Endothelial cell of umbilical vein (primary cell): Measurements from ENCODE around the gene CELF2.

Experiments
- EZH2 ChIP-seq: IDR thresholded peaks from 2 replicates; pipeline ENCODE4 v1.6.1; 2012; ENCODE audit warnings: borderline replicate concordance, low read depth, mild to moderate bottlenecking, moderate library complexity, low read length, inconsistent platforms; ENCODE audit not compliant: severe bottlenecking
- FOS ChIP-seq: IDR thresholded peaks from 2 replicates; pipeline ENCODE4 v1.6.1; 2011; ENCODE audit warnings: mild to moderate bottlenecking, low read length, moderate library complexity, borderline replicate concordance; ENCODE audit not compliant: insufficient read depth
- GATA2 ChIP-seq: IDR thresholded peaks from 2 replicates; pipeline ENCODE4 v1.7.0; 2011; ENCODE audit warnings: low read depth, mild to moderate bottlenecking, moderate library complexity, mixed read lengths, low read length; ENCODE audit not compliant: insufficient read length, insufficient read depth
- JUN ChIP-seq: IDR thresholded peaks from 2 replicates; pipeline ENCODE4 v1.6.1; 2011; ENCODE audit warnings: borderline replicate concordance, low read depth; ENCODE audit not compliant: insufficient read length, insufficient read depth
- MYC ChIP-seq: IDR thresholded peaks from one replicate; pipeline ENCODE4 v1.6.1; 2011; ENCODE audit warnings: mild to moderate bottlenecking, low read depth, low read length
- POLR2A ChIP-seq: IDR thresholded peaks from 2 replicates; pipeline ENCODE4 v1.6.1; 2012; ENCODE audit warnings: low read depth, mild to moderate bottlenecking, control low read depth, low read length
- POLR2AphosphoS5 ChIP-seq: IDR thresholded peaks from 2 replicates; pipeline ENCODE4 v1.6.1; 2012; ENCODE audit warnings: low read depth, mild to moderate bottlenecking, control low read depth, low read length, moderate library complexity; ENCODE audit not compliant: insufficient read depth
- TF ChIP-seq, protein P1 (sequence below), 2 donors: IDR thresholded peaks; 1 replicate in 1 of 2; 2 replicates in 1 of 2; pipeline ENCODE4 v1.5.1; 2011; ENCODE audit warnings: low read length in 2 of 2, mild to moderate bottlenecking in 2 of 2, moderate library complexity in 2 of 2, control low read depth in 1 of 2, inconsistent platforms in 1 of 2, low read depth in 1 of 2; ENCODE audit not compliant: insufficient read depth in 1 of 2; ENCODE audit errors: extremely low read depth in 1 of 2

DNA sequence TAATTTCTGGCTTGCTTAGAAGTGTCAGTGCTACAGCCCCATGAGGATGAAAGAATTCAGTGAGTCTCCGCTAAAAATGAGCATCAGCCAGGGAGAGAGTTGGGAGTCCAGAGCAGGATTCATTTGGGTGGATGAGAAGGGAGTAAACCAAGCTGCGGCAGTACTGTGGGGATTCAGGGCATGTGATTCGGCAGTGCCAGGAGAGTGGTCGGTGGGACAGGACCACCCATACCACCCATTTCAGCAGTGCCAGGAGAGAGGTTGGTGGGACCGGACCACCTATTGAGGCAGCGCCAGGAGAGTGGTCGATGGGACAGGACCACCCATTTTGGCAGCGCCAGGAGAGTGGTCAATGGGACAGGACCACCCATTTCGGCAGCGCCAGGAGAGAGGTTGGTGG, 144.2 kb downstream of the CELF2 start:
- TF ChIP-seq POLR2AphosphoS5 (no peak), GATA2 (no peak), EZH2 (no peak), POLR2A (no peak), MYC (no peak), FOS (no peak), JUN (no peak)
- TF ChIP-seq, protein P1, sequence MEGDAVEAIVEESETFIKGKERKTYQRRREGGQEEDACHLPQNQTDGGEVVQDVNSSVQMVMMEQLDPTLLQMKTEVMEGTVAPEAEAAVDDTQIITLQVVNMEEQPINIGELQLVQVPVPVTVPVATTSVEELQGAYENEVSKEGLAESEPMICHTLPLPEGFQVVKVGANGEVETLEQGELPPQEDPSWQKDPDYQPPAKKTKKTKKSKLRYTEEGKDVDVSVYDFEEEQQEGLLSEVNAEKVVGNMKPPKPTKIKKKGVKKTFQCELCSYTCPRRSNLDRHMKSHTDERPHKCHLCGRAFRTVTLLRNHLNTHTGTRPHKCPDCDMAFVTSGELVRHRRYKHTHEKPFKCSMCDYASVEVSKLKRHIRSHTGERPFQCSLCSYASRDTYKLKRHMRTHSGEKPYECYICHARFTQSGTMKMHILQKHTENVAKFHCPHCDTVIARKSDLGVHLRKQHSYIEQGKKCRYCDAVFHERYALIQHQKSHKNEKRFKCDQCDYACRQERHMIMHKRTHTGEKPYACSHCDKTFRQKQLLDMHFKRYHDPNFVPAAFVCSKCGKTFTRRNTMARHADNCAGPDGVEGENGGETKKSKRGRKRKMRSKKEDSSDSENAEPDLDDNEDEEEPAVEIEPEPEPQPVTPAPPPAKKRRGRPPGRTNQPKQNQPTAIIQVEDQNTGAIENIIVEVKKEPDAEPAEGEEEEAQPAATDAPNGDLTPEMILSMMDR (IDR thresholded peaks at IDR 0.05; ENCODE audit: extremely low read depth in 1 of 2, insufficient read depth in 1 of 2, low read depth in 1 of 2, low read length in 2 of 2): no peak
